ENCODE measurements around the gene RTRAF.

The RTRAF gene

DNA sequence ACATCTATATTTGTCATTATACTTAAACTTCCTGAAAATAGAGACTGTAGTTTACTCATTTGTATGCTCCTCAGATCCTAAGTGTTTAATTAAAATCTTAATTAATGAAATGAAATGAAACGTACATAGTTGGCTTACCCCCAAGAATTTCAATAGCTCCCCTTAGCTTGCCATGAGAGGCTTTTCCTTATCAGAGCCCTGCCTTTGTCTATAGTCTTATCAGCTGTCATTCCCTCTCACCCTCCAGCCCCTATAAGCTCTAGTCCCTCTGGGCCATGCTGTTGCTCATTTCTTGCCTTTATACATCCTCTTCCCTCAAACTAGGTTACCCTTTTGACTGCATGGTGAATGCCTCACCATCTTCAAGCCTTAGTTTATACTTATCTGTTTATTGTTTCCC is 1.1 kb upstream of the RTRAF start:
- H3K4me3 ChIP-seq (ENCODE audit: low read depth, low read length) = no peak overlapping the region
- no peak for DNase-seq (ENCODE audit: low read depth)
- no peak for TF ChIP-seq CTCF (IDR thresholded peaks at IDR 0.05; ENCODE audit: low read depth, low read length, missing control alignments)

GRCh38 chr14:51990488-51990887 is 1.1 kb downstream of the RTRAF start:
- H3K4me3 ChIP-seq (ENCODE audit: low read depth, low read length) = peak overlapping the region; percentile 69
- no peak for DNase-seq (ENCODE audit: low read depth)
- no peak for TF ChIP-seq CTCF (IDR thresholded peaks at IDR 0.05; ENCODE audit: low read depth, low read length, missing control alignments)

DNA sequence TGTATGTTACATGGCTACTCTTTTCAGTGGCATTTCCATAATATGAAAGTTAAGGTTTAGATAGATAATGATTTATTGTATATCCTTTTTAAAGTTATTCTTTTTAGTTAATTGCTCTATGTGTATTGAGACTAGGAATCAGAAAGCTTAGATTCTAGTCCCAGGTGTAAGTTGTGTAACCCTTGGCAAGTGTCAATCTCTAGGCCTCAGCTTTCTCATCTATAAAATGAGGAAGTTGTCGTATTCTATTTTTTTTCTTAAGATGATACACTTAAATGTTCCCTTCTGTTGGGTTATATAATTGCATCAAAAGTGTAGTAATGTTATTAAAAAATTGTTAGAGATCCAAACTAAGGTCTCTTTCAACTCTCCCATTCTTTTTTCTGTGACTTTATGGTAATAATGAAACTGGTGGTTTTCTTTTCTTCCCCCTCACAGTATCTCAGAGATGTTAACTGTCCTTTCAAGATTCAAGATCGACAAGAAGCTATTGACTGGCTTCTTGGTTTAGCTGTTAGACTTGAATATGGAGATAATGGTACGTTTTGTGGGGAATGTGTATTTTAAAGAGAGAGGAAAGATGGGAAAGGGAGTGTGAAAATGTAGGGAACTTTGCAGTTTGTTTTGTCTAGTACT is 4.1 kb downstream of the RTRAF start:
- no peak for TF ChIP-seq CTCF (IDR thresholded peaks at IDR 0.05; ENCODE audit: low read depth, low read length, missing control alignments)
- no peak for DNase-seq (ENCODE audit: low read depth)
- no peak overlapping the region for H3K4me3 ChIP-seq (ENCODE audit: low read depth, low read length)

GRCh38 chr14:51996148-51996746 is 6.9 kb downstream of the RTRAF start:
- no peak for DNase-seq (ENCODE audit: low read depth)
- TF ChIP-seq CTCF (IDR thresholded peaks at IDR 0.05; ENCODE audit: low read depth, low read length, missing control alignments) = peak; percentile 47
- H3K4me3 ChIP-seq (ENCODE audit: low read depth, low read length) = no peak overlapping the region

DNA sequence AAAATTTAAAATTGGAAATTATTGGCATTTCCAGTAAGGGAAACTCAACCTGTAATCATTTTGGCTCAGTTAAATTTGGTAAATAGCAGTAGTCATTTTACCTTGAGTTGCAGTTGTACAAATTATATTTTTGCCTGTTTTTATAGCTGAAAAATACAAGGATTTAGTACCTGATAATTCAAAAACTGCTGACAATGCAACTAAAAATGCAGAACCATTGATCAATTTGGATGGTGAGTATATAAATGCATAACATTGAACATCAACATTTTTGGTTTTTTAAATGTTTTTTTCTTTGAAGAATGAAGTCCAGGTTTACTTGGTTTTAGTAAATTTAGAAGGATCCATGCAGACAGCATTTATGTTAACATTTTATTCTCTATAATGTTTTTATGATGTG is 9.0 kb downstream of the RTRAF start:
- no peak for TF ChIP-seq CTCF (IDR thresholded peaks at IDR 0.05; ENCODE audit: low read depth, low read length, missing control alignments)
- no peak overlapping the region for H3K4me3 ChIP-seq (ENCODE audit: low read depth, low read length)
- DNase-seq (ENCODE audit: low read depth) = no peak

DNA sequence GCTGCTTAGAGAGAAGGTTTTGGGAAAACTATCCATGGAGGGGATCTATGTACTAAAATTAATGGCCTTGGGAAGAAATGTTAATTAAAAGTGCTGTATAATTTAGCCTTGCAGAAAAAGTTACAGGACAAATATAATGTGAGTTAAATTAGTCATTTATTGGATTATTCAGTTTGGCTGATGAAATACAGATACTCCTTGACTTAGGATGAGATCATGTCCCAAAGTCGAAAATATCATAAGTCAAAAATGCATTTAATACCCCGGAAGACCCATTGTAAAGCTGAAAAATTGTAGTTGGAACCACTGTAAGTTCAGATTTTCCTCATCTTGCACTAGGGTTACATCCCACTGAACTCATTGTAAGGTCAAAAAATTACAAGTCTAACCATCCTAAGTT is 9.7 kb downstream of the RTRAF start:
- H3K4me3 ChIP-seq (ENCODE audit: low read depth, low read length) = no peak overlapping the region
- DNase-seq (ENCODE audit: low read depth) = no peak
- no peak for TF ChIP-seq CTCF (IDR thresholded peaks at IDR 0.05; ENCODE audit: low read depth, low read length, missing control alignments)

DNA sequence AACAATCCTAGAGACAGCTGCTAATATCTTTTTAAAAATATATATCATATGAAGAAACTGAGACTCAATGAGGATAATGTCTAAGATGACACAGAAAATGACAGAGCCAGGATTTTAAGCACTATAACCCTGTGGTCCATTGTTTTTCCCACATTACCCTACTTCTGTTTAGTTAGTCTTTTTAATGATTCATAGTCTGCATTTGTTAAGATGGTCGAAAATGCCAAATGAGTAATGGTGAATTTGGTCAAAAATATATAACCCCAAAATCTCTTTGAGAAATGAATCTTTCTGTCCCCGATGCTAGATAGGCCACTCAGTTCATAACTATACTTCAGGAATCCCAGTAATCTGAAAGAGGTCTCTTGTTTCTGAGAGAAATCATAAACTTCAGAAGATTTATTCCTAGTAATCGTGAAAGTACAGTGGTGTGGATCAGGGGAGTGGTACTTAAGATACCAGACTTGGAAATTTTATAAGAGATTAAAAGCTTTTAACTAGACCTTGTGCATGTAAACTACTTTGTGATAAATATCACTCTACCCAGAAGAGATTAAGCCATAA is 10.8 kb downstream of the RTRAF start:
- TF ChIP-seq CTCF (IDR thresholded peaks at IDR 0.05; ENCODE audit: low read depth, low read length, missing control alignments) = no peak
- no peak overlapping the region for H3K4me3 ChIP-seq (ENCODE audit: low read depth, low read length)
- no peak for DNase-seq (ENCODE audit: low read depth)
